ENCODE data around the gene SAMD3. TPM values are rescaled to one million over a fixed set of nuclear protein-coding genes. Genes with fewer than 3 reads are reported as not detected.
A peak's percentile ranks its signal among the peaks of the same experiment; 100 is the strongest.

SAMD3 gene
- total and polyA plus RNA-seq, 2 of the 4 experiments (the other 2 are of a cell fraction) = 3.0 to 3.9 TPM

GRCh38 chr6:130161683-130162404 is 60.9 kb downstream of the SAMD3 start:
- peak overlapping the region; percentile 13; the same call in 1 of the 2 replicates for H3K27ac ChIP-seq (ENCODE audit: insufficient read depth, low read length)

More at GRCh38 chr6:130161683-130162404, 60.9 kb downstream of the SAMD3 start:
- peak overlapping the region; percentile 33; the same call in 1 of the 2 replicates for H3K23ac ChIP-seq (ENCODE audit: low read depth, low read length)
- no peak for TF ChIP-seq RAD21 (IDR thresholded peaks at IDR 0.05; ENCODE audit: low read length)
- TF ChIP-seq POLR2A (IDR thresholded peaks at IDR 0.05; ENCODE audit: low read depth, low read length) = no peak
- no peak for TF ChIP-seq USF2 (IDR thresholded peaks at IDR 0.05; ENCODE audit: low read depth, low read length)
- POLR2A ChIA-PET (ENCODE audit: unreplicated experiment) = no interaction called here
- no peaks in the 10 kb centered on the region for H4K20me1 ChIP-seq (ENCODE audit: insufficient read depth, low read length)
- H3K9ac ChIP-seq (ENCODE audit: low read depth, low read length) = no peak overlapping the region
- no peaks in the 10 kb centered on the region for H3K9me1 ChIP-seq (ENCODE audit: insufficient read depth, low read length)
- no peak overlapping the region for H3K56ac ChIP-seq (ENCODE audit: extremely low read depth, insufficient read depth, low read length)
- peak overlapping the region; percentile 13; the same call in 1 of the 2 replicates for H4K5ac ChIP-seq (ENCODE audit: low read depth, low read length)
- H3K4me1 ChIP-seq (ENCODE audit: control insufficient read depth, insufficient read depth, low read length) = 0 out of 2 replicates have a peak, but pooled peaks cover 1% of the 10 kb centered on the region
- dilution Hi-C loops (cut with HindIII; ENCODE audit: low sequenced_read_pairs, unreplicated experiment) (no loop called here), in situ Hi-C loops (cut with MboI; ENCODE audit: low sequenced_read_pairs) (no loop called here), intact Hi-C loops (cut with micrococcal nuclease) (no loop called here)
- H3K79me1 ChIP-seq (ENCODE audit: low read depth in 1 of 2, low read length in 2 of 2) = no peaks in the 10 kb centered on the region
- H4K8ac ChIP-seq (ENCODE audit: low read depth in 2 of 2, low read length in 2 of 2) = peak overlapping the region in 1 of 2 experiments; percentile 55; a peak in 2 of 4 replicates
- no peak overlapping the region for H4K91ac ChIP-seq (ENCODE audit: insufficient read depth, low read depth, low read length)
- CTCF ChIA-PET = interaction anchor here (1.0 kb wide), 1 partner anchor 26 kb away, joined by 3 read pairs; no protein-coding TSS in a partner anchor
- H2AK5ac ChIP-seq (ENCODE audit: low read depth, low read length) = no peak overlapping the region
- DNase-seq = peak; percentile 65
- no peak overlapping the region for H2AK9ac ChIP-seq (replicated peaks; ENCODE audit: low read depth, low read length, poor library complexity)
- H2BK5ac ChIP-seq (ENCODE audit: low read depth, low read length, poor library complexity, severe bottlenecking) = peak overlapping the region; percentile 80
- H3K4me3 ChIP-seq (ENCODE audit: insufficient read depth, low read depth, low read length) = no peak overlapping the region
- H3K4me2 ChIP-seq (ENCODE audit: low read depth, low read length) = peak overlapping the region; percentile 23; the same call in 1 of the 2 replicates
- peak; percentile 46 for ATAC-seq (ENCODE audit: low read depth)
- WGBS, 2 experiments (ENCODE audit: extremely low coverage in 2 of 2, insufficient read length in 1 of 2) = 0% methylated on average over 1 of the region's 6 CpGs; no CpG with 5 or more reads in 1 of the 2 experiments
- no peak overlapping the region for H2BK15ac ChIP-seq (ENCODE audit: low read depth, low read length)
- no peak overlapping the region for H2AFZ ChIP-seq (replicated peaks; ENCODE audit: low read length, poor library complexity)
- peak overlapping the region; percentile 50 for H2BK20ac ChIP-seq (ENCODE audit: low read depth, low read length)
- peak overlapping the region; percentile 60; the same call in 1 of the 2 replicates for H3K18ac ChIP-seq (ENCODE audit: low read depth, low read length)
- H3K36me3 ChIP-seq (ENCODE audit: control insufficient read depth, insufficient read depth, low read length) = no peaks in the 10 kb centered on the region
- no TSS peak for BruUV-seq (replicated peaks)
- H3K27me3 ChIP-seq (ENCODE audit: control insufficient read depth, insufficient read depth, low read length) = no peaks in the 10 kb centered on the region
- H3K4ac ChIP-seq (ENCODE audit: low read depth, low read length) = no peak overlapping the region
- H3K14ac ChIP-seq (replicated peaks; ENCODE audit: low read depth, low read length) = 0 out of 2 replicates have a peak overlapping the region, but pooled peaks have one; percentile 53
- peak overlapping the region; percentile 16; the same call in 1 of the 2 replicates for H2BK120ac ChIP-seq (ENCODE audit: low read depth, low read length)
- H3K9me3 ChIP-seq (ENCODE audit: control insufficient read depth, insufficient read depth, low read length) = peaks cover 8% of the 10 kb centered on the region
